ENCODE measurements around the gene DUOXA2. TPM values are rescaled to one million over a fixed set of nuclear protein-coding genes. Genes with fewer than 3 reads are reported as not detected.
"Not testable (repeated sequence)": the region's sequence is repeated elsewhere in the genome, so short reads cannot be mapped to it uniquely, and the experiment has no call there.

DUOXA2 gene
- total RNA-seq, 1 donor, result not detected

- DNase-seq (ENCODE audit: low read depth), result no peak
- no peak for TF ChIP-seq CTCF (IDR thresholded peaks at IDR 0.05; ENCODE audit: insufficient read depth, low read length)
- H3K4me3 ChIP-seq (ENCODE audit: low read depth, low read length), result no peak overlapping the region
Observed at GRCh38 chr15:45134046-45134445, 19.9 kb downstream of the DUOXA2 start.

GRCh38 chr15:45134682-45135604 is 20.8 kb downstream of the DUOXA2 start:
- H3K4me3 ChIP-seq (ENCODE audit: low read depth, low read length), result no peak overlapping the region
- DNase-seq (ENCODE audit: low read depth), result no peak
- TF ChIP-seq CTCF (IDR thresholded peaks at IDR 0.05; ENCODE audit: insufficient read depth, low read length), result no peak

- not testable (repeated sequence) for H3K4me3 ChIP-seq (ENCODE audit: low read depth, low read length); DNase-seq (ENCODE audit: low read depth)
Observed at GRCh38 chr15:45135705-45136377, 21.7 kb downstream of the DUOXA2 start.

GRCh38 chr15:45136378-45136764 is 22.2 kb downstream of the DUOXA2 start:
- no peak overlapping the region for H3K4me3 ChIP-seq (ENCODE audit: low read depth, low read length)
- TF ChIP-seq CTCF (IDR thresholded peaks at IDR 0.05; ENCODE audit: insufficient read depth, low read length), result peak; percentile 24
- DNase-seq (ENCODE audit: low read depth), result no peak

- no peak for DNase-seq (ENCODE audit: low read depth)
- H3K4me3 ChIP-seq (ENCODE audit: low read depth, low read length), result no peak overlapping the region
- no peak for TF ChIP-seq CTCF (IDR thresholded peaks at IDR 0.05; ENCODE audit: insufficient read depth, low read length)
Observed at GRCh38 chr15:45137703-45138102, 23.6 kb downstream of the DUOXA2 start.

GRCh38 chr15:45138814-45139765 is 25.0 kb downstream of the DUOXA2 start:
- H3K4me3 ChIP-seq (ENCODE audit: low read depth, low read length), result no peak overlapping the region
- no peak for TF ChIP-seq CTCF (IDR thresholded peaks at IDR 0.05; ENCODE audit: insufficient read depth, low read length)
- no peak for DNase-seq (ENCODE audit: low read depth)
